ENCODE measurements around the gene LRIT2. TPM values are rescaled to one million over a fixed set of nuclear protein-coding genes. Genes with fewer than 3 reads are reported as not detected.

The LRIT2 gene
- polyA plus RNA-seq, 1 experiment: not detected

GRCh38 chr10:84256510-84257342 is 31.4 kb upstream of the LRIT2 start:
- peak; percentile 76 for TF ChIP-seq CTCF (IDR thresholded peaks at IDR 0.05; ENCODE audit: low read depth, low read length)
- CTCF ChIA-PET: interaction anchor here (0.6 to 4.5 kb wide), 26 partner anchors 10 to 295 kb away, joined by 3 to 47 read pairs (median 4); partner anchors contain the start of gene RGR
- DNase-seq (ENCODE audit: low read depth, low spot score): no peak
- peaks cover 4% of the 10 kb centered on the region for H3K27me3 ChIP-seq (ENCODE audit: control insufficient read depth, insufficient read depth, low read length)
- no peaks in the 10 kb centered on the region; the same call in 1 of the 2 replicates for H3K9me3 ChIP-seq (ENCODE audit: control insufficient read depth, insufficient read depth, low read length)
- H3K27ac ChIP-seq (ENCODE audit: low read depth, low read length): no peak overlapping the region
- H3K4me3 ChIP-seq (ENCODE audit: low read depth, low read length): no peak overlapping the region
- POLR2A ChIA-PET: no interaction called here

GRCh38 chr10:84254552-84255478 is 29.5 kb upstream of the LRIT2 start:
- H3K27ac ChIP-seq (ENCODE audit: low read depth, low read length): no peak overlapping the region
- TF ChIP-seq CTCF (IDR thresholded peaks at IDR 0.05; ENCODE audit: low read depth, low read length): no peak
- POLR2A ChIA-PET: no interaction called here
- DNase-seq (ENCODE audit: low read depth, low spot score): no peak
- CTCF ChIA-PET: interaction anchor here (1.3 to 4.5 kb wide), 3 partner anchors 9 to 284 kb away, joined by 3 to 47 read pairs (median 38); no protein-coding TSS in a partner anchor
- H3K9me3 ChIP-seq (ENCODE audit: control insufficient read depth, insufficient read depth, low read length): no peaks in the 10 kb centered on the region; the same call in 1 of the 2 replicates
- H3K4me3 ChIP-seq (ENCODE audit: low read depth, low read length): no peak overlapping the region
- H3K27me3 ChIP-seq (ENCODE audit: control insufficient read depth, insufficient read depth, low read length): peaks cover 4% of the 10 kb centered on the region

- Histone ChIP-seq H3K27me3 (ENCODE audit: control insufficient read depth, insufficient read depth, low read length) (peaks cover 18% of the 10 kb centered on the region), H3K9me3 (ENCODE audit: control insufficient read depth, insufficient read depth, low read length) (no peaks in the 10 kb centered on the region), H3K27ac (ENCODE audit: low read depth, low read length) (no peak overlapping the region), H3K4me3 (ENCODE audit: low read depth, low read length) (no peak overlapping the region)
- ChIA-PET CTCF (interaction anchor here (2.2 kb wide), 1 partner anchor 16 kb away, joined by 7 read pairs; no protein-coding TSS in a partner anchor), POLR2A (no interaction called here)
- no peak for TF ChIP-seq CTCF (IDR thresholded peaks at IDR 0.05; ENCODE audit: low read depth, low read length)
- no peak for DNase-seq (ENCODE audit: low read depth, low spot score)
Observed at GRCh38 chr10:84248794-84249193, 23.4 kb upstream of the LRIT2 start.

GRCh38 chr10:84247496-84247895 is 22.2 kb upstream of the LRIT2 start:
- Histone ChIP-seq H3K27me3 (ENCODE audit: control insufficient read depth, insufficient read depth, low read length) (peaks cover 18% of the 10 kb centered on the region), H3K27ac (ENCODE audit: low read depth, low read length) (no peak overlapping the region), H3K9me3 (ENCODE audit: control insufficient read depth, insufficient read depth, low read length) (no peaks in the 10 kb centered on the region), H3K4me3 (ENCODE audit: low read depth, low read length) (no peak overlapping the region)
- POLR2A ChIA-PET: no interaction called here
- CTCF ChIA-PET: interaction anchor here (1.7 kb wide), 1 partner anchor 17 kb away, joined by 5 read pairs; no protein-coding TSS in a partner anchor
- no peak for TF ChIP-seq CTCF (IDR thresholded peaks at IDR 0.05; ENCODE audit: low read depth, low read length)
- no peak for DNase-seq (ENCODE audit: low read depth, low spot score)
